Kidney epithelial cell (primary cell): ENCODE measurements around the gene ELOA. TPM values are rescaled to one million over a fixed set of nuclear protein-coding genes. Genes with fewer than 3 reads are reported as not detected.

Experiments
- DNase-seq: peaks from one replicate; pipeline ENCODE4 v3.0.0-alpha.2; 2010; ENCODE audit warnings: low read depth
- H3K27me3 ChIP-seq: 2 replicates; pipeline ENCODE4 v1.6.0; 2011; ENCODE audit warnings: low read length; ENCODE audit not compliant: control insufficient read depth, insufficient read depth
- H3K36me3 ChIP-seq: 2 replicates; pipeline ENCODE4 v1.5.1; 2011; ENCODE audit warnings: low read length; ENCODE audit not compliant: control insufficient read depth, insufficient read depth
- H3K4me3 ChIP-seq: 2 replicates; pipeline ENCODE4 v1.5.1; 2011; ENCODE audit warnings: low read depth, mild to moderate bottlenecking, control low read depth, low read length
- CTCF ChIP-seq: IDR thresholded peaks from 2 replicates; pipeline ENCODE4 v1.5.1; 2011; ENCODE audit warnings: mild to moderate bottlenecking, moderate library complexity, low read length, control low read depth, inconsistent platforms; ENCODE audit not compliant: insufficient read depth, poor library complexity, severe bottlenecking
- total RNA-seq: library from RNA; depleted of rRNA; stranded (reverse); fragments of >200 nt; gene quantifications from 2 replicates; pipeline ENCODE4 v1.2.3, GENCODE V29; 2015

Gene ELOA
- total RNA-seq, 1 donor from 2014 or later, result 56.7 TPM

DNA sequence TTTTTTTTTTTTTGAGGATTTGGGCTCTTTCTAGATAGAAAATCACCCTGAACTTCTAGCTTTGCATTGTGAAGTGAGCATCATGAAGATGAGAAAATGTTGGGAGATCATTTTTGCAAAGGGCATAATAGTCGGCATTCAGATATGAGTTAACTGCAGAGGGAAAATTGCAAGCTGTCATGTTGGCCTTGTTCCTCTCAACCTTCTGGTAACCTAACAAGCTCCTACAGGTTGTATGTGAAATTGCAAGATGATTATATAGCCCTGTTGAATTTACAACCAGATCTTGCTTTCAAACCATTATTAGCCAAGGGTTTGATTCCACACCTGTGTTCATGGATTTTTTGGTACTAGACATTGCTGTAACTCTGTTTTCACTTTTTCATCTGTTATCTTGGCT lies 2.2 kb downstream of the ELOA start:
- H3K4me3 ChIP-seq, result no peak overlapping the region
- no peaks in the 10 kb centered on the region for H3K27me3 ChIP-seq
- DNase-seq, result no peak
- TF ChIP-seq CTCF, result peak; percentile 44
- H3K36me3 ChIP-seq, result no peaks in the 10 kb centered on the region

DNA sequence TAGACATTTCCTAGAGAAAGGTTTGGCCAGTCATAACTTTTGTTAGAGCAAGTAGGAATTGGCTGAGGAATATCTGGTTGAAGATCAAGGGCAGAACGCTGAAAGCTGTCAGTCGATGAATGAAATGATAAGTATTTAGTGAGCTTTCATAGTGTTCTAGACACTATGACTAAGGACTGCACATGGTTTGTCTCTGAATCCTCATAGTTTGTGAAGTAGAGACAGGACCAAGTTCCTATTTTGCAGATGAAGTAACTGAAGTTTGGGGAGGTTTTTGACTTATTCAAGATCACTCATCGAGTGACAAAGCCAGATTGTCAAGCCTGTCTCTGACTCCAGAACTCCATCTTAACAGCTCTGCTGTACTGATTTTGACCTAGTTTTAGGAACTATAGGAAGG lies 4.7 kb downstream of the ELOA start:
- TF ChIP-seq CTCF, result no peak
- no peaks in the 10 kb centered on the region for H3K36me3 ChIP-seq
- no peak for DNase-seq
- H3K4me3 ChIP-seq, result no peak overlapping the region
- no peaks in the 10 kb centered on the region for H3K27me3 ChIP-seq

GRCh38 chr1:23751050-23751814 lies 8.0 kb downstream of the ELOA start:
- peak; percentile 77 for TF ChIP-seq CTCF
- no peak overlapping the region for H3K4me3 ChIP-seq
- H3K27me3 ChIP-seq, result no peaks in the 10 kb centered on the region
- DNase-seq, result no peak
- no peaks in the 10 kb centered on the region for H3K36me3 ChIP-seq

DNA sequence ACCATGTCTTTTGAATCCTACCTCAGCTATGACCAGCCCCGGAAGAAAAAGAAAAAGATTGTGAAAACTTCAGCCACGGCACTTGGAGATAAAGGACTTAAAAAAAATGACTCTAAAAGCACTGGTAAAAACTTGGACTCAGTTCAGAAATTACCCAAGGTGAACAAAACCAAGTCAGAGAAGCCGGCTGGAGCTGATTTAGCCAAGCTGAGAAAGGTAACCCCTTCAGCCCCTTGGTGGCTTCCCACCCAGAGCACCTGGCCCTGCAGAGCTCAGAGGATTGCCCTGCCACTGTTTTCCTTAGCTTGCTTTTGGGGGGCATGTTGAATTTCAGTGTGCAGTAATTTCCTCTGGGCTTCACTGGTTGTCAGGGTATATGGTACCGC lies 8.5 kb downstream of the ELOA start:
- Histone ChIP-seq H3K36me3 (peaks cover 1% of the 10 kb centered on the region), H3K27me3 (no peaks in the 10 kb centered on the region), H3K4me3 (no peak overlapping the region)
- no peak for TF ChIP-seq CTCF
- DNase-seq, result no peak

DNA sequence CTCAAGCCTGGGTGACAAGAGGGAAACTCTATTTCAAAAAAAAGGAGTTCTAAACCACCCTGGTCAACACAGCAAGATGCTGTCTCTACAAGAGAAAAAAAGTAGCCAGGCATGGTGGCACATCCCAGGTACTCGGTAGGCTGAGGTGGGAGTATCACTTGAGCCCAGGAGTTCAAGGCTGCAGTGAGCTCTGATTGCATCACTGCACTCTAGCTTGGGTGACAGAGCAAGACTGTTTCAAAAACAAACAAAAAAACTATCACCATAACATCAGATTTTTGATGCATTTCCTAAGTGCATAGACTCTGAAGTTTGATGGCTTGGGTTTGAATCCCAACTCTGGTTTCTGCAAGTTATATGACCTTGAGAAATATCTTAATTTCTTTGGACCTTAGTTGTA lies 9.6 kb downstream of the ELOA start:
- H3K27me3 ChIP-seq, result no peaks in the 10 kb centered on the region

More for the DNA sequence above, 9.6 kb downstream of the ELOA start:
- no peak for DNase-seq
- Histone ChIP-seq H3K36me3 (peaks cover 3% of the 10 kb centered on the region), H3K4me3 (no peak overlapping the region)
- TF ChIP-seq CTCF, result no peak
